ENCODE measurements around the gene PITPNC1. TPM values are rescaled to one million over a fixed set of nuclear protein-coding genes. Genes with fewer than 3 reads are reported as not detected.

PITPNC1 gene
- total and polyA plus RNA-seq, 12 donors, result 6.6 to 28.0 (median 11.5) TPM

GRCh38 chr17:67606471-67606870 lies 229.4 kb downstream of the PITPNC1 start:
- peak; percentile 32 to 54 for DNase-seq
- WGBS, 2 donors, result 16 to 20% methylated on average over 10 of the region's 10 CpGs
- H3K4me3 ChIP-seq, result no peak overlapping the region
- H3K27ac ChIP-seq, result peak overlapping the region in 5 of 10 donors; percentile 10 to 42 (median 30)
- no peaks in the 10 kb centered on the region for H3K9me3 ChIP-seq
- H3K27me3 ChIP-seq, result no peaks in the 10 kb centered on the region
- peaks cover 0 to 4% (median 0%) of the 10 kb centered on the region in 9 donors for H3K36me3 ChIP-seq
- H3K4me1 ChIP-seq, result peaks cover 0 to 56% (median 36%) of the 10 kb centered on the region in 9 donors
- TF ChIP-seq CTCF (IDR thresholded peaks at IDR 0.05), result no peak
- peak in 4 of 8 donors; percentile 18 to 54 (median 40) for ATAC-seq
- intact Hi-C loops (cut with DNase I), result loop anchor here in 9 of 10 donors (5.0 to 10.0 kb wide), 8 partner anchors 62 to 232 kb away; partner anchors contain the start of gene PITPNC1 (in 8 of the 9)

GRCh38 chr17:67606896-67607604 lies 230.0 kb downstream of the PITPNC1 start:
- WGBS, 2 donors, result 42 to 47% methylated on average over 10 of the region's 10 CpGs
- Histone ChIP-seq H3K27me3 (no peaks in the 10 kb centered on the region), H3K27ac (peak overlapping the region in 4 of 10 donors; percentile 10 to 42 (median 32)), H3K9me3 (no peaks in the 10 kb centered on the region), H3K4me1 (peaks cover 0 to 50% (median 36%) of the 10 kb centered on the region in 9 donors), H3K4me3 (no peak overlapping the region), H3K36me3 (peaks cover 0 to 4% (median 0%) of the 10 kb centered on the region in 9 donors)
- intact Hi-C loops (cut with DNase I), result loop anchor here in 9 of 10 donors (5.0 to 10.0 kb wide), 8 partner anchors 62 to 232 kb away; partner anchors contain the start of gene PITPNC1 (in 8 of the 9)
- ATAC-seq, result peak; percentile 18 to 72 (median 56)
- no peak for TF ChIP-seq CTCF (IDR thresholded peaks at IDR 0.05)
- peak in 1 of 2 donors; percentile 22 for DNase-seq

- intact Hi-C loops (cut with DNase I), result no loop called here
- Histone ChIP-seq H3K36me3 (peaks cover 0 to 4% (median 0%) of the 10 kb centered on the region in 9 donors), H3K9me3 (no peaks in the 10 kb centered on the region), H3K27me3 (no peaks in the 10 kb centered on the region), H3K27ac (no peak overlapping the region), H3K4me1 (peaks cover 0 to 32% (median 24%) of the 10 kb centered on the region in 9 donors), H3K4me3 (no peak overlapping the region)
- DNase-seq, result no peak
- no peak for ATAC-seq
- WGBS, 2 donors, result 97% methylated on average over 8 of the region's 8 CpGs
- no peak for TF ChIP-seq CTCF (IDR thresholded peaks at IDR 0.05)
Observed at GRCh38 chr17:67610061-67610460, 233.0 kb downstream of the PITPNC1 start.

GRCh38 chr17:67613961-67614360 lies 236.9 kb downstream of the PITPNC1 start:
- Histone ChIP-seq H3K27ac (no peak overlapping the region), H3K4me1 (peaks cover 0 to 19% (median 6%) of the 10 kb centered on the region in 9 donors), H3K27me3 (no peaks in the 10 kb centered on the region), H3K4me3 (no peak overlapping the region), H3K36me3 (peaks cover 0 to 4% (median 0%) of the 10 kb centered on the region in 9 donors), H3K9me3 (no peaks in the 10 kb centered on the region)
- WGBS, 2 donors, result 97 to 98% methylated on average over 7 of the region's 7 CpGs
- DNase-seq (no peak), ATAC-seq (no peak)
- TF ChIP-seq CTCF (IDR thresholded peaks at IDR 0.05), result no peak
- intact Hi-C loops (cut with DNase I), result no loop called here
